ENCODE data around the gene ATIC.

ATIC gene

GRCh38 chr2:215361876-215362561 is 50.2 kb downstream of the ATIC start:
- peak; percentile 1 for DNase-seq

GRCh38 chr2:215362562-215362904 is 50.7 kb downstream of the ATIC start:
- DNase-seq: peak; percentile 1

- DNase-seq: no peak
These were observed 51.2 kb downstream of the ATIC start for GRCh38 chr2:215363039-215363438.

GRCh38 chr2:215363461-215364156 is 51.8 kb downstream of the ATIC start:
- DNase-seq: peak; percentile 13

GRCh38 chr2:215364157-215365155 is 52.6 kb downstream of the ATIC start:
- DNase-seq: peak; percentile 2

- DNase-seq: peak; percentile 1
These were observed 53.4 kb downstream of the ATIC start for GRCh38 chr2:215365184-215365658.

GRCh38 chr2:215366440-215367032 is 54.7 kb downstream of the ATIC start:
- DNase-seq: no peak

GRCh38 chr2:215367662-215368492 is 56.0 kb downstream of the ATIC start:
- DNase-seq: peak; percentile 84

GRCh38 chr2:215368493-215368809 is 56.6 kb downstream of the ATIC start:
- peak; percentile 0 for DNase-seq

- no peak for DNase-seq
These were observed 57.4 kb downstream of the ATIC start for GRCh38 chr2:215369181-215369760.

GRCh38 chr2:215370112-215370965 is 58.5 kb downstream of the ATIC start:
- no peak for DNase-seq

GRCh38 chr2:215371915-215372897 is 60.3 kb downstream of the ATIC start:
- no peak for DNase-seq

GRCh38 chr2:215372968-215373649 is 61.2 kb downstream of the ATIC start:
- no peak for DNase-seq

GRCh38 chr2:215374002-215374401 is 62.1 kb downstream of the ATIC start:
- DNase-seq: no peak

- DNase-seq: no peak
These were observed 63.0 kb downstream of the ATIC start for GRCh38 chr2:215374642-215375466.

- DNase-seq: no peak
These were observed 63.6 kb downstream of the ATIC start for GRCh38 chr2:215375467-215375830.

GRCh38 chr2:215376103-215376780 is 64.4 kb downstream of the ATIC start:
- no peak for DNase-seq
